ENCODE results near the gene PSME2. TPM values are rescaled to one million over a fixed set of nuclear protein-coding genes. Genes with fewer than 3 reads are reported as not detected.

Gene PSME2
- polyA plus RNA-seq, 5 donors = 159 to 175 (median 166) TPM

GRCh38 chr14:24136684-24137528 is 9.5 kb downstream of the PSME2 start:
- no peak for DNase-seq

- DNase-seq = peak; percentile 90 to 91
Observed at GRCh38 chr14:24135834-24136683, 10.4 kb downstream of the PSME2 start, which contains the start of gene PSME1. TSS of gene PSME1 (plus strand) at chr14:24136194. CDS start at chr14:24136263, 69 bp downstream.

- no peak for DNase-seq
Observed at GRCh38 chr14:24135584-24135833, 10.9 kb downstream of the PSME2 start.

- no peak for DNase-seq
Observed at GRCh38 chr14:24133735-24134134, 12.7 kb downstream of the PSME2 start.

GRCh38 chr14:24132976-24133375 is 13.4 kb downstream of the PSME2 start:
- DNase-seq = no peak

- DNase-seq = no peak
Observed at GRCh38 chr14:24132061-24132685, 14.2 kb downstream of the PSME2 start.

GRCh38 chr14:24131549-24131966 is 14.9 kb downstream of the PSME2 start:
- no peak for DNase-seq

- DNase-seq = no peak
Observed at GRCh38 chr14:24130717-24131548, 15.5 kb downstream of the PSME2 start.

- no peak for DNase-seq
Observed at GRCh38 chr14:24130380-24130716, 16.1 kb downstream of the PSME2 start, which contains the start of gene FITM1. TSS of gene FITM1 (plus strand) at chr14:24130659. CDS start at chr14:24131564, 905 bp downstream.

GRCh38 chr14:24129410-24129998 is 16.9 kb downstream of the PSME2 start:
- no peak for DNase-seq

- no peak for DNase-seq
Observed at GRCh38 chr14:24127673-24128072, 18.7 kb downstream of the PSME2 start.

GRCh38 chr14:24126939-24127338 is 19.5 kb downstream of the PSME2 start:
- no peak for DNase-seq

- DNase-seq = no peak
Observed at GRCh38 chr14:24123424-24124417, 22.7 kb downstream of the PSME2 start.

GRCh38 chr14:24122898-24123297 is 23.5 kb downstream of the PSME2 start:
- no peak for DNase-seq

GRCh38 chr14:24122416-24122815 is 24.0 kb downstream of the PSME2 start:
- DNase-seq = no peak

GRCh38 chr14:24121210-24121609 is 25.2 kb downstream of the PSME2 start:
- DNase-seq = no peak

- DNase-seq = no peak
Observed at GRCh38 chr14:24119691-24120090, 26.7 kb downstream of the PSME2 start.

- DNase-seq = no peak
Observed at GRCh38 chr14:24117179-24117578, 29.2 kb downstream of the PSME2 start.

GRCh38 chr14:24116128-24116814 is 30.1 kb downstream of the PSME2 start:
- no peak for DNase-seq

Data from right lung (tissue), 5 donors.